Caco-2 (cell line): ENCODE measurements around the gene ARHGEF6. TPM values are rescaled to one million over a fixed set of nuclear protein-coding genes. Genes with fewer than 3 reads are reported as not detected.

Source experiments
- BruUV-seq: library from RNA; stranded (reverse); fragments of 400-500 nt; replicated peaks from 2 replicates; lab custom pipeline; 2021; lab: Mats Ljungman, UMichigan
- CTCF ChIA-PET: fragments of 300-600 bp; sonication (Branson Sonifier 250); formaldehyde crosslinking; loops from one replicate; lab custom pipeline; 2022; ENCODE audit warnings: antibody characterized with exemption; lab: Charles Lee
- POLR2A ChIA-PET: fragments of 300-600 bp; sonication (Branson Sonifier 250); formaldehyde crosslinking; loops from one replicate; lab custom pipeline; 2022; ENCODE audit warnings: antibody characterized with exemption; lab: Charles Lee
- DNase-seq, 2 experiments: peaks; one replicate each; pipeline versions ENCODE4 v3.0.0 to v3.0.0-alpha.2; 2020 to 2022
- H3K27me3 ChIP-seq: replicated peaks from 2 replicates; pipeline ENCODE4 v1.6.0; 2011; ENCODE audit warnings: low read length; ENCODE audit not compliant: control insufficient read depth, insufficient read depth
- H3K36me3 ChIP-seq: 2 replicates; pipeline ENCODE4 v1.5.1; 2011; ENCODE audit warnings: low read length; ENCODE audit not compliant: control insufficient read depth, insufficient read depth
- H3K4me1 ChIP-seq: fragments of 250-450 bp; sonication (Bioruptor Pico); 2 replicates; pipeline ENCODE4 v1.5.1; 2020; ENCODE audit warnings: mild to moderate bottlenecking
- H3K4me3 ChIP-seq: 2 replicates; pipeline ENCODE4 v1.5.1; 2011; ENCODE audit warnings: low read depth, mild to moderate bottlenecking, control low read depth, low read length
- H3K9me3 ChIP-seq: fragments of 250-450 bp; sonication (Bioruptor Pico); 2 replicates; pipeline ENCODE4 v1.5.1; 2020; ENCODE audit warnings: mild to moderate bottlenecking, moderate library complexity
- H3K27ac Mint-ChIP-seq: one replicate; pipeline ENCODE4 v1.8.0; 2022; ENCODE audit warnings: mixed read lengths; ENCODE audit not compliant: unreplicated experiment
- H3K27me3 Mint-ChIP-seq: one replicate; pipeline ENCODE4 v1.8.0; 2022; ENCODE audit warnings: mixed read lengths; ENCODE audit not compliant: insufficient read depth, unreplicated experiment
- H3K36me3 Mint-ChIP-seq: one replicate; pipeline ENCODE4 v1.8.0; 2022; ENCODE audit warnings: mild to moderate bottlenecking, mixed read lengths; ENCODE audit not compliant: insufficient read depth, unreplicated experiment
- H3K4me1 Mint-ChIP-seq: one replicate; pipeline ENCODE4 v1.8.0; 2022; ENCODE audit warnings: low read depth, mixed read lengths; ENCODE audit not compliant: unreplicated experiment
- H3K4me3 Mint-ChIP-seq: one replicate; pipeline ENCODE4 v1.8.0; 2022; ENCODE audit warnings: mild to moderate bottlenecking, moderate library complexity, mixed read lengths; ENCODE audit not compliant: unreplicated experiment
- H3K9me3 Mint-ChIP-seq: one replicate; pipeline ENCODE4 v1.8.0; 2022; ENCODE audit warnings: mixed read lengths; ENCODE audit not compliant: unreplicated experiment
- CTCF ChIP-seq, 2 experiments: fragments of 200-600 bp in 1 of 2; IDR thresholded peaks; 1 replicate in 1 of 2; 2 replicates in 1 of 2; pipeline versions ENCODE4 v1.5.1 to v1.8.0; 2011 to 2022; ENCODE audit warnings: antibody characterized with exemption in 1 of 2, control low read depth in 1 of 2, inconsistent platforms in 1 of 2, low read depth in 1 of 2, low read length in 1 of 2, mild to moderate bottlenecking in 1 of 2, moderate library complexity in 1 of 2; ENCODE audit not compliant: insufficient read depth in 1 of 2, severe bottlenecking in 1 of 2, unreplicated experiment in 1 of 2
- intact Hi-C: fragments of 100-400 bp; cut with micrococcal nuclease; formaldehyde crosslinking; loops from one replicate; pipeline ENCODE4 v1.10.0; 2022; ENCODE audit not compliant: unreplicated experiment
- total RNA-seq: library from RNA; stranded (reverse); gene quantifications from 2 replicates; pipeline ENCODE4 v1.2.3, GENCODE V29; 2022

Gene ARHGEF6
- total RNA-seq, 1 experiment from 2014 or later: not detected

- intact Hi-C loops: no loop called here
- no peak for DNase-seq
- no TSS peak for BruUV-seq
- Mint-ChIP-seq H3K36me3 (no peaks in the 10 kb centered on the region), H3K27ac (no peak overlapping the region), H3K4me1 (no peaks in the 10 kb centered on the region), H3K9me3 (peaks cover 8% of the 10 kb centered on the region), H3K27me3 (peaks cover 9% of the 10 kb centered on the region), H3K4me3 (no peak overlapping the region)
- no peak overlapping the region for H3K4me3 ChIP-seq
- no peaks in the 10 kb centered on the region for H3K9me3 ChIP-seq
- CTCF ChIA-PET: no interaction called here
- H3K27me3 ChIP-seq: no peaks in the 10 kb centered on the region
- POLR2A ChIA-PET: no interaction called here
- H3K36me3 ChIP-seq: no peaks in the 10 kb centered on the region
- no peaks in the 10 kb centered on the region for H3K4me1 ChIP-seq
- TF ChIP-seq CTCF (IDR thresholded peaks at IDR 0.05; ENCODE audit: insufficient read depth in 1 of 2, low read depth in 1 of 2, low read length in 1 of 2, severe bottlenecking in 1 of 2, unreplicated experiment in 1 of 2): no peak
Measured at GRCh38 chrX:136650811-136651210, 129.9 kb downstream of the ARHGEF6 start.

DNA sequence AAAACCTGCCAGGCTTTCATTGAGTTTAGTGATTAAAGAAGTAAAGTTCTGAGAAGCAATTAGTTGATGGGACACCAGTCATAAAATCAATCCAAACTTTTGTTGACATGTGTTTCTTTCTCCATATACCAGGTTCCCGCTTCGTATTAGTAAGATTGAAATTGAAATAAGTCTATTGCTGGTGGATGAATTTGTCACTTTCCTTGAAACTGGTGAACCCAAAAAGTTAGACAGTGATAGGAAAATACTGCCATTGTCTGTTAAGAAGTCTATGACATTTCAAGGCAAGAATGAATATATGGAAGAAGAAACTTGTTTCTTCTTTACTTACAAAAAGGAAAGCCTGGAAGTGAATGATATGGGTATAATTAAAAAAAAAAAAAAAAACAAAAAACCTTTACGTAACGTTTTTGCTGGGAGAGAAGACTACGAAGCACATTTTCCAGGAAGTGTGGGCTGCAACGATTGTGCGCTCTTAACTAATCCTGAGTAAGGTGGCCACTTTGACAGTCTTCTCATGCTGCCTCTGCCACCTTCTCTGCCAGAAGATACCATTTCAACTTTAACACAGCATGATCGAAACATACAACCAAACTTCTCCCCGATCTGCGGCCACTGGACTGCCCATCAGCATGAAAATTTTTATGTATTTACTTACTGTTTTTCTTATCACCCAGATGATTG lies 132.9 kb downstream of the ARHGEF6 start, which contains the start of gene CD40LG:
Gene CD40LG (plus strand): TSS at position 482 of the 684 bp plus-strand sequence. CDS start 91 bp downstream, at position 573.
- Mint-ChIP-seq H3K36me3 (no peaks in the 10 kb centered on the region), H3K4me3 (no peak within 1 kb of the TSS), H3K27ac (no peak within 1 kb of the TSS), H3K4me1 (no peaks in the 10 kb centered on the region), H3K9me3 (peaks cover 11% of the 10 kb centered on the region), H3K27me3 (peaks cover 4% of the 10 kb centered on the region)
- no peaks in the 10 kb centered on the region for H3K27me3 ChIP-seq
- no peak within 1 kb of the TSS for H3K4me3 ChIP-seq
- intact Hi-C loops: no loop called here
- POLR2A ChIA-PET: no interaction called here
- H3K9me3 ChIP-seq: no peaks in the 10 kb centered on the region
- H3K36me3 ChIP-seq: no peaks in the 10 kb centered on the region
- TF ChIP-seq CTCF (IDR thresholded peaks at IDR 0.05; ENCODE audit: insufficient read depth in 1 of 2, low read depth in 1 of 2, low read length in 1 of 2, severe bottlenecking in 1 of 2, unreplicated experiment in 1 of 2): no peak
- no peaks in the 10 kb centered on the region for H3K4me1 ChIP-seq
- no TSS peak for BruUV-seq
- DNase-seq: no peak
- CTCF ChIA-PET: no interaction called here

GRCh38 chrX:136646602-136647239 lies 134.0 kb downstream of the ARHGEF6 start:
- no peak for DNase-seq
- Histone ChIP-seq H3K4me3 (no peak overlapping the region), H3K36me3 (no peaks in the 10 kb centered on the region), H3K9me3 (no peaks in the 10 kb centered on the region), H3K4me1 (no peaks in the 10 kb centered on the region), H3K27me3 (no peaks in the 10 kb centered on the region)
- POLR2A ChIA-PET: no interaction called here
- H3K27me3 Mint-ChIP-seq: peaks cover 4% of the 10 kb centered on the region
- H3K4me3 Mint-ChIP-seq: no peak overlapping the region
- intact Hi-C loops: no loop called here
- BruUV-seq: no TSS peak
- CTCF ChIA-PET: no interaction called here
- H3K4me1 Mint-ChIP-seq: no peaks in the 10 kb centered on the region
- no peak overlapping the region for H3K27ac Mint-ChIP-seq
- no peaks in the 10 kb centered on the region for H3K36me3 Mint-ChIP-seq
- no peak for TF ChIP-seq CTCF (IDR thresholded peaks at IDR 0.05; ENCODE audit: insufficient read depth in 1 of 2, low read depth in 1 of 2, low read length in 1 of 2, severe bottlenecking in 1 of 2, unreplicated experiment in 1 of 2)
- H3K9me3 Mint-ChIP-seq: peaks cover 11% of the 10 kb centered on the region
